Heart left ventricle (tissue), 16 donors: Measurements from ENCODE around the gene ADPRS. TPM values are rescaled to one million over a fixed set of nuclear protein-coding genes. Genes with fewer than 3 reads are reported as not detected.

Source experiments
- ATAC-seq, 4 donors: fragments of 200-7000 bp; cut with Tn5 transposase; one replicate each; pipeline ENCODE4 v1.9.1; 2020 to 2022; ENCODE audit warnings: moderate library complexity in 4 of 4, mild to moderate bottlenecking in 3 of 4, moderate number of reproducible peaks in 1 of 4
- DNase-seq, 5 donors: peaks; one replicate each; pipeline ENCODE4 v3.0.0-alpha.2; 2020
- H3K27ac ChIP-seq, 12 donors: fragments of 200-600 bp; sonication (generic) in 4 of 12; one replicate each; pipeline versions ENCODE4 v1.5.0 to v1.8.0; 2016 to 2022; ENCODE audit warnings: mild to moderate bottlenecking in 2 of 12
- H3K27me3 ChIP-seq, 9 donors: fragments of 200-600 bp; sonication (generic) in 2 of 9; one replicate each; pipeline versions ENCODE4 v1.5.1 to v1.8.0; 2016 to 2022; ENCODE audit warnings: mild to moderate bottlenecking in 3 of 9
- H3K36me3 ChIP-seq, 9 donors: fragments of 200-600 bp; sonication (generic) in 2 of 9; one replicate each; pipeline versions ENCODE4 v1.5.0 to v1.8.0; 2018 to 2022; ENCODE audit warnings: mild to moderate bottlenecking in 2 of 9
- H3K4me1 ChIP-seq, 12 donors: fragments of 200-600 bp; sonication (generic) in 4 of 12; one replicate each; pipeline versions ENCODE4 v1.5.0 to v1.8.0; 2016 to 2022; ENCODE audit warnings: mild to moderate bottlenecking in 3 of 12
- H3K4me3 ChIP-seq, 12 donors: fragments of 200-600 bp; sonication (generic) in 4 of 12; one replicate each; pipeline versions ENCODE4 v1.5.0 to v1.8.0; 2017 to 2022; ENCODE audit warnings: mild to moderate bottlenecking in 9 of 12, moderate library complexity in 4 of 12
- H3K9me3 ChIP-seq, 12 donors: fragments of 200-600 bp; sonication (generic) in 4 of 12; one replicate each; pipeline versions ENCODE4 v1.5.0 to v1.8.0; 2016 to 2022; ENCODE audit warnings: mild to moderate bottlenecking in 1 of 12
- CTCF ChIP-seq, 12 donors: fragments of 200-600 bp; sonication (generic) in 4 of 12; IDR thresholded peaks; one replicate each; pipeline versions ENCODE4 v1.5.0 to v1.8.0; 2018 to 2022; ENCODE audit warnings: antibody characterized with exemption in 12 of 12, mild to moderate bottlenecking in 5 of 12
- POLR2A ChIP-seq, 2 donors: fragments of 450-650 bp; IDR thresholded peaks; one replicate each; pipeline ENCODE4 v1.6.1; 2017; ENCODE audit warnings: antibody characterized with exemption in 2 of 2, mild to moderate bottlenecking in 2 of 2, moderate library complexity in 2 of 2
- WGBS, 4 donors: extraction: QIAGEN DNeasy Blood & Tissue Kit in 2 of 4; methylation state at CpG; one replicate each; pipeline versions ENCODE4 v1.1.5 to v1.1.7; 2013 to 2018; 5-methylcytosine and 5-hydroxymethylcytosine counted together
- intact Hi-C, 10 donors: fragments of 100-400 bp; cut with DNase I; formaldehyde crosslinking; loops; one replicate each; pipeline versions ENCODE4 v1.11.1 to v1.14.2; 2022
- polyA plus RNA-seq, 2 donors: library from polyadenylated mRNA; stranded (reverse); fragments of 200-250 nt; gene quantifications; one replicate each; pipeline ENCODE4 v1.2.3, GENCODE V29; 2013
- total RNA-seq, 9 donors: library from RNA; depleted of rRNA in 2 of 9; stranded (reverse); fragments of >200 nt in 2 of 9; fragmentation: NEBNext Ultra II Directional in 3 of 9; extraction: Animal tissue kit (Norgen Biotek cat#: 25700) in 3 of 9; gene quantifications; one replicate each; pipeline versions ENCODE4 v1.1.0 to v1.2.4, GENCODE V29; 2016 to 2023
- donor health status: ischemic (EF 13 %, LVEDD 7.1; RV severe dilation, severe dysfunction).
- donor health status: healthy with polysubstance abuse.
- donor health status: DM: no; HTN: yes; CAD: no.
- donor health status: DM: no; HTN: no; CAD: no.
- donor health status: ischemic (EF 25% LVEDD 6.9; RV normal size, moderate dysfunction).
- donor health status: ischemic (EF 25% LVEDD 5.7; RV mildly dilated, moderate dysfunction).
- donor health status: healthy.
- donor health status: DM: yes; HTN: yes; CAD: no.
- donor health status: ischemic (EF 35%, LVEDD 5.7; RV mildly dilated, moderate dysfunction).
- donor health status: nonischemic (EF 11% LVEDD 7.7; RV severe dilation, severe dysfunction).
- donor health status: DM: yes; HTN: yes; CAD: no.
- donor health status: PGD.
- donor health status: ischemic (EF 29% LVEDD 5.4; RV normal size, mild dysfunction).
- donor health status: nonischemic (EF 23%, LVEDD 6.1; RV moderate dilation, normal function).

ADPRS gene
- total and polyA plus RNA-seq, 11 donors, result 11.3 to 49.0 (median 18.2) TPM

DNA sequence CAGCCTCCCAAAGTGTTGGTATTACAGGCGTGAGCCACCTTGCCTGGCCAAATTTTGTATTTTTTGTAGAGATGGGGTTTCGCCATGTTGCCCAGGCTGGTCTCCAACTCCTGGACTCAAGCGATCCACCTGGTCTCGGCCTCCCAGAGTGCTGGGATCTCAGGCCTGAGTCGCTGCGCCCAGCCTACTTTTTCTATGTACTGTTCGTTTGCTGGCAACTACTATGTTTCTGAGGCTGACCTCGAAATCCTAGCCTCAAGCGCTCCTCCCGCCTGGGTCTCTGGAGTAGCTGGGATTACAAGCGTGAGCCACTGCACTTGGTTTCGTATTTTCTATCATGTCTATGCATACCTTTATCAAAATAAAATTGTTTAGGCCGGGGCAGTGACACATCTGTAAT lies 5.5 kb upstream of the ADPRS start:
- Histone ChIP-seq H3K36me3 (no peaks in the 10 kb centered on the region), H3K27me3 (peaks cover 0 to 26% (median 5%) of the 10 kb centered on the region in 9 donors), H3K4me3 (no peak overlapping the region), H3K27ac (no peak overlapping the region), H3K9me3 (no peaks in the 10 kb centered on the region), H3K4me1 (peaks cover 0 to 16% (median 9%) of the 10 kb centered on the region in 12 donors)
- intact Hi-C loops, result loop anchor here in 2 of 10 donors (10.0 kb wide), 2 partner anchors 198 to 228 kb away; partner anchors contain the start of gene AGO1 (in 1 of the 2)
- DNase-seq (no peak), ATAC-seq (no peak)
- 88 to 95% (median 90%) methylated on average over 13 of the region's 13 CpGs for WGBS, 4 donors
- TF ChIP-seq POLR2A (IDR thresholded peaks at IDR 0.05), result no peak
- no peak for TF ChIP-seq CTCF (IDR thresholded peaks at IDR 0.05)

DNA sequence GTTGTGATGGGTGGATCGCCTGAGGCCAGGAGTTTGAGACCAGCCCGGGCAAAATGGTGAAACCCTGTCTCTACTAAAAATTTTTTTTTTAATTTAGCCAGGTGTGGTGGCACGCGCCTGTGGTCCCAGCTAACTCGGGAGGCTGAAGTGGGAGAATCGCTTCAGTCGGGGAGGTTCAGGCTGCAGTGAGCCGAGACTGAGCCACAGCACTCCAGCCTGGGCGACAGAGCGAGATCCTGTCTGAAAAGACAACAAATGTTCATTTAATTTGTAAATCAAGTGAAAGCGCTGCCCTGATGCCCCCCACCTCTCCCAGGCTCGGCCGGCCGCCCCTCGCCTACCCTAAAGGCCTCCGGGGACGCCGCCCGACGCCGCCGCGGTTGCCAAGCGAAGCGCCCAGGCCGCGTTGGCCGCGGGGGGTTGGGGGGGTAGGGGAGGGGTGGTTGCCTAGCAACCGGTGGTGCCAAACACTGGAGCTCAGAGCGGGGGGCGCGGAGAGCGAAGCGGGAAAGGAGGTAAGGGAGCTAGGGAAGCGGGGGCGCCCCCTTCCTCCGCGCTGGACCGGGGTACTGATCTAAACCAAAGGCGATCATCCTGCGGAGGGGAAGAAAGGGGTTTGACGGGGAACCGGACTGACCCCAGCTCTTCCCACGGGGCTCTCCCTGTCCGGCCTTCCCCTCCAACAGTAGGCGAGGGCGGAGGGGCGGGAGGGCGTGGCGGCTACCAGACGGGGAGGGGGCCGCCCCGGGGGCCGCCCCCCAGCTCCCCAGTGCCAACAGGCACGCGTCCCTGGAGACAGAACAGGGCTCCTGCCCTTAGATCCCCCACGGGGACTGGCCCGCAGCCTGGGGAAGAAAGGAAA lies 4.8 kb upstream of the ADPRS start, which contains the start of gene TEKT2:
TEKT2 (plus strand) TSS at position 460 of the 862 bp plus-strand sequence. CDS start 828 bp downstream, outside the sequence.
- Histone ChIP-seq H3K4me3 (peak within 1 kb of the TSS in 11 of 12 donors; percentile 27 to 55 (median 50)), H3K27ac (peak within 1 kb of the TSS in 1 of 12 donors; percentile 50), H3K4me1 (peaks cover 0 to 19% (median 11%) of the 10 kb centered on the region in 12 donors), H3K27me3 (peaks cover 0 to 26% (median 5%) of the 10 kb centered on the region in 9 donors), H3K9me3 (no peaks in the 10 kb centered on the region), H3K36me3 (no peaks in the 10 kb centered on the region)
- 13 to 22% (median 17%) methylated on average over 34 to 59 of the region's 59 CpGs for WGBS, 4 donors
- intact Hi-C loops, result loop anchor here in 2 of 10 donors (10.0 kb wide), 2 partner anchors 199 to 229 kb away; partner anchors contain the start of gene AGO1 (in 1 of the 2)
- ATAC-seq, result no peak
- no peak for DNase-seq
- TF ChIP-seq CTCF (IDR thresholded peaks at IDR 0.05) (no peak), POLR2A (IDR thresholded peaks at IDR 0.05) (no peak)

GRCh38 chr1:36084497-36085115 lies 4.1 kb upstream of the ADPRS start:
- DNase-seq, result no peak
- Histone ChIP-seq H3K4me1 (peaks cover 0 to 25% (median 14%) of the 10 kb centered on the region in 12 donors), H3K27me3 (peaks cover 0 to 26% (median 5%) of the 10 kb centered on the region in 9 donors), H3K27ac (peak overlapping the region in 1 of 12 donors; percentile 50), H3K4me3 (peak overlapping the region in 11 of 12 donors; percentile 27 to 55 (median 50)), H3K9me3 (no peaks in the 10 kb centered on the region), H3K36me3 (no peaks in the 10 kb centered on the region)
- no peak for ATAC-seq
- intact Hi-C loops, result loop anchor here in 3 of 10 donors (5.0 to 10.0 kb wide), 3 partner anchors 200 to 230 kb away; partner anchors contain the start of gene AGO1 (in 1 of the 3)
- no peak for TF ChIP-seq POLR2A (IDR thresholded peaks at IDR 0.05)
- TF ChIP-seq CTCF (IDR thresholded peaks at IDR 0.05), result no peak
- 41 to 58% (median 47%) methylated on average over 9 to 19 of the region's 19 CpGs for WGBS, 4 donors
